ENCODE measurements around the gene KIF26A.

Gene KIF26A

GRCh38 chr14:104161602-104162367, 23.4 kb downstream of the KIF26A start:
- DNase-seq, result peak; percentile 41

- no peak for DNase-seq
These were observed 24.1 kb downstream of the KIF26A start for GRCh38 chr14:104162495-104162894.

- no peak for DNase-seq
These were observed 25.2 kb downstream of the KIF26A start for GRCh38 chr14:104163541-104163940.

- DNase-seq, result no peak
These were observed 25.7 kb downstream of the KIF26A start for GRCh38 chr14:104164041-104164440.

- no peak for DNase-seq
These were observed 26.1 kb downstream of the KIF26A start for GRCh38 chr14:104164512-104164911.

GRCh38 chr14:104166698-104167097, 28.3 kb downstream of the KIF26A start:
- no peak for DNase-seq

GRCh38 chr14:104168603-104169002, 30.2 kb downstream of the KIF26A start:
- DNase-seq, result no peak

GRCh38 chr14:104169005-104169698, 30.8 kb downstream of the KIF26A start:
- DNase-seq, result no peak

GRCh38 chr14:104169699-104170479, 31.5 kb downstream of the KIF26A start:
- DNase-seq, result no peak

GRCh38 chr14:104171029-104171697, 32.8 kb downstream of the KIF26A start:
- DNase-seq, result no peak

GRCh38 chr14:104171895-104172294, 33.5 kb downstream of the KIF26A start:
- DNase-seq, result no peak

- no peak for DNase-seq
These were observed 34.0 kb downstream of the KIF26A start for GRCh38 chr14:104172349-104172748.

GRCh38 chr14:104172880-104173279, 34.5 kb downstream of the KIF26A start:
- no peak for DNase-seq

GRCh38 chr14:104174051-104174450, 35.7 kb downstream of the KIF26A start:
- DNase-seq, result no peak

- DNase-seq, result no peak
These were observed 36.7 kb downstream of the KIF26A start for GRCh38 chr14:104175041-104175440.

GRCh38 chr14:104175811-104176210, 37.4 kb downstream of the KIF26A start:
- DNase-seq, result no peak

GRCh38 chr14:104176611-104177010, 38.2 kb downstream of the KIF26A start:
- DNase-seq, result no peak

GRCh38 chr14:104177411-104177810, 39.0 kb downstream of the KIF26A start:
- no peak for DNase-seq

- DNase-seq, result no peak
These were observed 39.9 kb downstream of the KIF26A start for GRCh38 chr14:104178279-104178678.

GRCh38 chr14:104179126-104179525, 40.7 kb downstream of the KIF26A start:
- DNase-seq, result no peak

GRCh38 chr14:104179564-104180129, 41.3 kb downstream of the KIF26A start:
- DNase-seq, result no peak

GRCh38 chr14:104180561-104181165, 42.3 kb downstream of the KIF26A start:
- DNase-seq, result no peak

All from NCI-H146 (cell line).